ENCODE data around the gene SUCLA2. TPM values are rescaled to one million over a fixed set of nuclear protein-coding genes. Genes with fewer than 3 reads are reported as not detected.

Gene SUCLA2
- total RNA-seq, 1 donor from 2014 or later = 41.7 TPM

DNA sequence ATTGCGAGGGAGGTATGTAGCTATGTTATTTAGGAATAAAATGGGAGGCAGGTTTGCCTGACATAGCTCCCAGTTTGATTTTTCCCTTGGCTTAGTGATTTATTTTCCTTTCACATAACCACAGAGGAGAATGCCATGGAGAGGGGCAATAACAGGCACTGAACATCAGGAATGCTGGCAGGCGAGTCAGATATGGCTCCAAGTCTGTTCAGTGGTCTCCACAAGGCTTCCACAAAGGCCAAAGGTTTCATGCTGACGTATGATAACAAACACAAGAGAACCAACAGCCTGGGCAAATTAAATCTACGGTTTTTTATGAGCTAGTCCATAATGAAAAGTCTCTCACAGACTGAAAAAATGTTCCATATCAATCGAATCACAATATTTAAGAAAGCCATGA is 66.7 kb downstream of the SUCLA2 start:
- H3K9ac ChIP-seq (ENCODE audit: low read length) = no peak overlapping the region
- no peaks in the 10 kb centered on the region for H3K9me3 ChIP-seq (ENCODE audit: insufficient read depth, low read depth, low read length)
- peaks cover under 1% of the 10 kb centered on the region for H3K36me3 ChIP-seq (ENCODE audit: insufficient read depth, low read length)
- Mint-ChIP-seq H3K4me1 (ENCODE audit: low read depth, unreplicated experiment) (peaks cover 15% of the 10 kb centered on the region), H3K27me3 (ENCODE audit: low read depth, unreplicated experiment) (no peaks in the 10 kb centered on the region), H3K36me3 (ENCODE audit: low read depth, unreplicated experiment) (peaks cover 13% of the 10 kb centered on the region), H3K9me3 (ENCODE audit: unreplicated experiment) (peaks cover 3% of the 10 kb centered on the region), H3K4me3 (ENCODE audit: unreplicated experiment) (no peak overlapping the region), H3K27ac (ENCODE audit: unreplicated experiment) (no peak overlapping the region)
- H3K27me3 ChIP-seq (ENCODE audit: insufficient read depth, low read length) = no peaks in the 10 kb centered on the region
- TF ChIP-seq EZH2 (IDR thresholded peaks at IDR 0.05; ENCODE audit: insufficient read depth, low read length) = no peak
- TF ChIP-seq, protein P1, sequence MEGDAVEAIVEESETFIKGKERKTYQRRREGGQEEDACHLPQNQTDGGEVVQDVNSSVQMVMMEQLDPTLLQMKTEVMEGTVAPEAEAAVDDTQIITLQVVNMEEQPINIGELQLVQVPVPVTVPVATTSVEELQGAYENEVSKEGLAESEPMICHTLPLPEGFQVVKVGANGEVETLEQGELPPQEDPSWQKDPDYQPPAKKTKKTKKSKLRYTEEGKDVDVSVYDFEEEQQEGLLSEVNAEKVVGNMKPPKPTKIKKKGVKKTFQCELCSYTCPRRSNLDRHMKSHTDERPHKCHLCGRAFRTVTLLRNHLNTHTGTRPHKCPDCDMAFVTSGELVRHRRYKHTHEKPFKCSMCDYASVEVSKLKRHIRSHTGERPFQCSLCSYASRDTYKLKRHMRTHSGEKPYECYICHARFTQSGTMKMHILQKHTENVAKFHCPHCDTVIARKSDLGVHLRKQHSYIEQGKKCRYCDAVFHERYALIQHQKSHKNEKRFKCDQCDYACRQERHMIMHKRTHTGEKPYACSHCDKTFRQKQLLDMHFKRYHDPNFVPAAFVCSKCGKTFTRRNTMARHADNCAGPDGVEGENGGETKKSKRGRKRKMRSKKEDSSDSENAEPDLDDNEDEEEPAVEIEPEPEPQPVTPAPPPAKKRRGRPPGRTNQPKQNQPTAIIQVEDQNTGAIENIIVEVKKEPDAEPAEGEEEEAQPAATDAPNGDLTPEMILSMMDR (IDR thresholded peaks at IDR 0.05; ENCODE audit: insufficient read depth, low read depth, low read length) = no peak
- peak overlapping the region; percentile 18 for H3K27ac ChIP-seq (ENCODE audit: low read depth, low read length)
- no peaks in the 10 kb centered on the region for H4K20me1 ChIP-seq (ENCODE audit: insufficient read depth, low read length)
- DNase-seq (ENCODE audit: low read depth) (peak; percentile 53), FAIRE-seq (no peak)
- H3K4me1 ChIP-seq (ENCODE audit: insufficient read depth, low read length) = peaks cover 15% of the 10 kb centered on the region
- no peak overlapping the region for H2AFZ ChIP-seq (ENCODE audit: low read depth, low read length)
- peak overlapping the region; percentile 46 for H3K4me2 ChIP-seq (ENCODE audit: low read length)
- no peak overlapping the region for H3K4me3 ChIP-seq (ENCODE audit: insufficient read depth, low read depth, low read length)
- H3K79me2 ChIP-seq (ENCODE audit: insufficient read depth, low read length) = no peaks in the 10 kb centered on the region

DNA sequence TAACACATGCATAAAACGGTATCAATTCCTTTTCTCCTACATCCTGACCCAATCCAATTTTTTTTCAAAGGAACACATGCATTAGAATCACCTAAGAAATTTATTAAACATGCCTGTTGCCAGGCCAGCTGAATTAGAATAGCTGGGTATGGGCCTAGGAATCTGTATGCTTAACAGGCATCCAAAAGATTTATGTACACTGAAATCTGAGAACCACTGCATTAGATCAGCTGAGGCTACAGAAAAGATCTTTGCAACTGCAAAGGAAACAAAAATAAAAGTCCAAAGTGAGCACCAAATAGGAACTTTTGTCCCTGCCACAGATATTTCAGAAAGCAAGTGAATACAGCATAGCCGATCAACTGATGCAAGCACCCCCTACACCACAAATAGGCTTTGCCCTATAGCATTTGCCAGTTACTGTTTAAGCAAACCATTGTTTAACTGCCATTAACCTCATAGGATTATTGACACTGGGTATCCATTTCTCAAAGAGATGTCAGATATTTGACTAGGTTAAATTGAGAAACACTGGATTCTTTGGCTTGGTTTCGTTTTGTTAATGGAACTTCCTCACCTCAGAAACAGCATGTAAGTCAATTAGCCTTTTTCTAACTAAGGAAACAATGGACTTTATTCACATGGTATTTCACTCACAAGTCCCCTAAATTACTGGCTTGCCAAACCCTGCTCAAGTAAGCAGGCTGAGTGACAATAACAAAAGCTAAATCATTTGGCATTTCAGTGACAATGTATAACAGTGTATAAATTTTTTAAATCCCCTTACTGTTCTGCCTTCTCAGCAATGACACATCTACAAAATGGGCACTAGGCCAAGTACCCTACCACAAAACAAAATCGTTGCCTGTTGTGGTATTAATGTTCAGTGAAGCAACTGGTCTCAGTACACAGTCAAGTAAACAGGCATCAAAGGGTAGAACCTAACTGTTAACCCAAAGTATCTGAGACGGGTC is 67.8 kb downstream of the SUCLA2 start:
- H3K27ac Mint-ChIP-seq (ENCODE audit: unreplicated experiment) = peak overlapping the region; percentile 64

More for the DNA sequence above, 67.8 kb downstream of the SUCLA2 start:
- no peaks in the 10 kb centered on the region for H3K27me3 Mint-ChIP-seq (ENCODE audit: low read depth, unreplicated experiment)
- H3K9ac ChIP-seq (ENCODE audit: low read length) = no peak overlapping the region
- no peak overlapping the region for H2AFZ ChIP-seq (ENCODE audit: low read depth, low read length)
- no peak overlapping the region for H3K4me3 ChIP-seq (ENCODE audit: insufficient read depth, low read depth, low read length)
- H3K27ac ChIP-seq (ENCODE audit: low read depth, low read length) = no peak overlapping the region
- peaks cover 15% of the 10 kb centered on the region for H3K4me1 ChIP-seq (ENCODE audit: insufficient read depth, low read length)
- no peaks in the 10 kb centered on the region for H3K27me3 ChIP-seq (ENCODE audit: insufficient read depth, low read length)
- H3K36me3 ChIP-seq (ENCODE audit: insufficient read depth, low read length) = no peaks in the 10 kb centered on the region
- H4K20me1 ChIP-seq (ENCODE audit: insufficient read depth, low read length) = no peaks in the 10 kb centered on the region
- peaks cover 17% of the 10 kb centered on the region for H3K4me1 Mint-ChIP-seq (ENCODE audit: low read depth, unreplicated experiment)
- H3K79me2 ChIP-seq (ENCODE audit: insufficient read depth, low read length) = no peaks in the 10 kb centered on the region
- no peak for TF ChIP-seq EZH2 (IDR thresholded peaks at IDR 0.05; ENCODE audit: insufficient read depth, low read length)
- TF ChIP-seq, protein P1 (IDR thresholded peaks at IDR 0.05; ENCODE audit: insufficient read depth, low read depth, low read length) = no peak
- no peak overlapping the region for H3K4me3 Mint-ChIP-seq (ENCODE audit: unreplicated experiment)
- H3K4me2 ChIP-seq (ENCODE audit: low read length) = peak overlapping the region; percentile 46
- H3K9me3 Mint-ChIP-seq (ENCODE audit: unreplicated experiment) = peaks cover 3% of the 10 kb centered on the region
- no peaks in the 10 kb centered on the region for H3K9me3 ChIP-seq (ENCODE audit: insufficient read depth, low read depth, low read length)
- DNase-seq (ENCODE audit: low read depth) (peak; percentile 36), FAIRE-seq (peak; percentile 43)
- H3K36me3 Mint-ChIP-seq (ENCODE audit: low read depth, unreplicated experiment) = peaks cover 9% of the 10 kb centered on the region

Data from astrocyte (in vitro differentiated cells and primary cell).